ENCODE results near the gene LCMT2. TPM values are rescaled to one million over a fixed set of nuclear protein-coding genes. Genes with fewer than 3 reads are reported as not detected.

Gene LCMT2
- total and polyA plus RNA-seq, 2 experiments from 2014 or later, result 2.3 to 7.1 TPM

GRCh38 chr15:43370310-43370974 lies 40.1 kb upstream of the LCMT2 start:
- Mint-ChIP-seq H3K27ac (peak overlapping the region; percentile 79), H3K27me3 (ENCODE audit: insufficient read depth, low read depth, poor library complexity) (peaks cover 13% of the 10 kb centered on the region), H3K4me1 (peaks cover 25% of the 10 kb centered on the region; the same call in 2 of the 3 replicates), H3K4me3 (peak overlapping the region; percentile 99), H3K9me3 (no peaks in the 10 kb centered on the region), H3K36me3 (ENCODE audit: low read depth) (peaks cover 46% of the 10 kb centered on the region)
- H3F3A ChIP-seq (replicated peaks; ENCODE audit: low read depth), result 0 out of 2 replicates have a peak, but pooled peaks cover 5% of the 10 kb centered on the region
- no peaks in the 10 kb centered on the region for H3K9me2 ChIP-seq (ENCODE audit: insufficient read depth)
- ATAC-seq (peak; percentile 62), DNase-seq (ENCODE audit: low spot score) (peak; percentile 66)
- H3K4me2 ChIP-seq, result peak overlapping the region; percentile 100
- peaks cover 55% of the 10 kb centered on the region for H3K79me2 ChIP-seq (replicated peaks; ENCODE audit: insufficient read depth)
- peaks cover 15% of the 10 kb centered on the region for H3K4me1 ChIP-seq (ENCODE audit: insufficient read depth)
- TF ChIP-seq EZH2 (IDR thresholded peaks at IDR 0.05; ENCODE audit: low read depth, unreplicated experiment) (no peak), CTCF (conservative IDR thresholded peaks at IDR 0.05; ENCODE audit: low read depth in 2 of 2) (no peak), ETS1 (IDR thresholded peaks at IDR 0.05) (no peak), ZNF462 (CRISPR knock-in tag; IDR thresholded peaks at IDR 0.05) (no peak), STAT1 (IDR thresholded peaks at IDR 0.05; ENCODE audit: unreplicated experiment) (no peak), EZH2phosphoT487 (IDR thresholded peaks at IDR 0.05; ENCODE audit: unreplicated experiment) (no peak), REST (IDR thresholded peaks at IDR 0.05; ENCODE audit: unreplicated experiment) (peak; percentile 57), JUNB (IDR thresholded peaks at IDR 0.05; ENCODE audit: unreplicated experiment) (no peak)
- peak overlapping the region; percentile 99 for H3K4me3 ChIP-seq
- H3K27ac ChIP-seq (ENCODE audit: low read depth), result no peak overlapping the region
- H3K27me3 ChIP-seq (ENCODE audit: insufficient read depth), result no peaks in the 10 kb centered on the region
- H4K20me1 ChIP-seq (replicated peaks; ENCODE audit: insufficient read depth), result peaks cover 18% of the 10 kb centered on the region
- H2AFZ ChIP-seq, result peak overlapping the region; percentile 98
- H3K36me3 ChIP-seq (ENCODE audit: insufficient read depth), result peaks cover 21% of the 10 kb centered on the region; the same call in 1 of the 2 replicates

Measured in GM23338 (cell line).